Psoas muscle (tissue), 8 donors: ENCODE results near the gene HRK. TPM values are rescaled to one million over a fixed set of nuclear protein-coding genes. Genes with fewer than 3 reads are reported as not detected.

Experiments used
- ATAC-seq, 4 donors: fragments of 200-7000 bp; cut with Tn5 transposase; one replicate each; pipeline ENCODE4 v1.9.1; 2020; ENCODE audit warnings: moderate library complexity in 3 of 4, mild to moderate bottlenecking in 2 of 4
- DNase-seq, 2 donors: peaks; one replicate each; pipeline ENCODE4 v3.0.0-alpha.2; 2020
- H3K27ac ChIP-seq: fragments of 200-600 bp; one replicate; pipeline ENCODE4 v1.8.0; 2022
- H3K27me3 ChIP-seq, 3 donors: fragments of 200-600 bp in 1 of 3; one replicate each; pipeline versions ENCODE4 v1.6.1 to v1.8.0; 2013 to 2022; ENCODE audit warnings: low read length in 2 of 3, mild to moderate bottlenecking in 2 of 3, moderate library complexity in 1 of 3; ENCODE audit not compliant: insufficient read depth in 3 of 3
- H3K36me3 ChIP-seq, 2 donors: fragments of 200-600 bp in 1 of 2; one replicate each; pipeline versions ENCODE4 v1.6.1 to v1.8.0; 2013 to 2022; ENCODE audit warnings: low read depth in 1 of 2, mild to moderate bottlenecking in 1 of 2, moderate library complexity in 1 of 2; ENCODE audit not compliant: insufficient read depth in 1 of 2
- H3K4me1 ChIP-seq: fragments of 200-600 bp; one replicate; pipeline ENCODE4 v1.8.0; 2022
- H3K4me3 ChIP-seq: fragments of 200-600 bp; one replicate; pipeline ENCODE4 v1.8.0; 2022; ENCODE audit warnings: mild to moderate bottlenecking
- H3K9me3 ChIP-seq: fragments of 200-600 bp; one replicate; pipeline ENCODE4 v1.8.0; 2022
- CTCF ChIP-seq: fragments of 200-600 bp; IDR thresholded peaks from one replicate; pipeline ENCODE4 v1.8.0; 2022; ENCODE audit warnings: antibody characterized with exemption
- WGBS, 3 donors: extraction: QIAGEN DNeasy Blood & Tissue Kit; methylation state at CpG; one replicate each; pipeline versions ENCODE4 v1.1.6 to v1.1.7; 2013; 5-methylcytosine and 5-hydroxymethylcytosine counted together
- intact Hi-C, 2 donors: fragments of 100-400 bp; cut with DNase I; formaldehyde crosslinking; loops; one replicate each; pipeline versions ENCODE4 v1.11.0 to v1.14.2; 2022
- polyA plus RNA-seq, 3 donors: library from polyadenylated mRNA; stranded (reverse); fragments of 200-250 nt; gene quantifications; one replicate each; pipeline ENCODE4 v1.2.3, GENCODE V29; 2013
- total RNA-seq, 4 donors: library from RNA; stranded (reverse); fragmentation: NEBNext Ultra II Directional in 2 of 4; extraction: Animal tissue kit (Norgen Biotek cat#: 25700) in 2 of 4; gene quantifications; one replicate each; pipeline versions ENCODE4 v1.2.1 to v1.2.4, GENCODE V29; 2021 to 2023
- donor health status: healthy with polysubstance abuse.
- donor health status: DM: no; HTN: no; CAD: no; lungs with moderate emphysema.
- donor health status: Bipolar disorder and iron deficiency.
- donor health status: healthy.
- donor health status: DM: yes; HTN: yes; CAD: no.
- donor health status: DM: no; HTN: no; CAD: no.
- donor health status: DM: no; HTN: no; CAD: no.
- donor health status: DM: yes; HTN: yes; CAD: no.

The HRK gene
- total and polyA plus RNA-seq, 7 donors, result under 0.01 to 0.60 (median 0.01) TPM; not detected in 2

DNA sequence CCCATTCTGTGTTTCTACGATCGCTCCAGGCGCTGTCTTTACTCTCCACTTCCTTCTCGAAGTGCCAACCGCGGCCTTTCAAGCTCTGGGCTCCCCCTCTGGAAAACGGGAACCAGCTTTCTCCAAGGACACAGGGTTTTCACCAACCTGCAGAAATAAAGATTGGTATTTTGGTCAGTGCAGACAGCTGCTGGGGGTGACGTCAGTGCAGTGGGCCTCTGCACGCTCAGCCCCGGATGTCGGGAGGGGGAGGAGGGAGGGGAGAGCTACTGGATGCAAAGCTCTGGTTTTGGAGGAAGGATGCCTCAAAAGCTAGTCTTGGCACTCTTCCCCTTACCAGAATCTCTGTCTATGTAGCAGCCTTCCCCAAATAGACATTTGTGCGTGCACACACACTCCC lies 19.9 kb downstream of the HRK start:
- ATAC-seq (no peak), DNase-seq (peak; percentile 40 to 64)
- TF ChIP-seq CTCF, result no peak
- Histone ChIP-seq H3K4me1 (no peaks in the 10 kb centered on the region), H3K4me3 (no peak overlapping the region), H3K27me3 (peaks cover 0 to 5% (median 4%) of the 10 kb centered on the region in 3 donors), H3K9me3 (no peaks in the 10 kb centered on the region), H3K36me3 (no peaks in the 10 kb centered on the region), H3K27ac (no peak overlapping the region)
- 16 to 19% (median 17%) methylated on average over 11 to 12 of the region's 12 CpGs for WGBS, 3 donors
- intact Hi-C loops, result no loop called here

- no peaks in the 10 kb centered on the region for H3K9me3 ChIP-seq
- DNase-seq, result no peak
- H3K27ac ChIP-seq, result no peak overlapping the region
- no peaks in the 10 kb centered on the region for H3K4me1 ChIP-seq
- peaks cover 0 to 5% (median 5%) of the 10 kb centered on the region in 3 donors for H3K27me3 ChIP-seq
- WGBS, 3 donors, result 45 to 52% (median 51%) methylated on average over 3 of the region's 3 CpGs
- no peak for TF ChIP-seq CTCF
- H3K36me3 ChIP-seq, result no peaks in the 10 kb centered on the region
- intact Hi-C loops, result no loop called here
- ATAC-seq, result no peak
- H3K4me3 ChIP-seq, result peak overlapping the region; percentile 30
These were observed 21.0 kb downstream of the HRK start for GRCh38 chr12:116860263-116860662.

GRCh38 chr12:116859079-116859478 lies 22.2 kb downstream of the HRK start:
- peaks cover 0 to 9% (median 5%) of the 10 kb centered on the region in 3 donors for H3K27me3 ChIP-seq
- H3K4me3 ChIP-seq, result no peak overlapping the region
- no peak for TF ChIP-seq CTCF

GRCh38 chr12:116856729-116857128 lies 24.5 kb downstream of the HRK start:
- WGBS, 3 donors, result 85 to 87% (median 85%) methylated on average over 11 of the region's 11 CpGs
- H3K4me1 ChIP-seq, result no peaks in the 10 kb centered on the region
- no peaks in the 10 kb centered on the region for H3K9me3 ChIP-seq
- intact Hi-C loops, result no loop called here
- no peak for DNase-seq
- H3K4me3 ChIP-seq, result no peak overlapping the region
- H3K27me3 ChIP-seq, result peaks cover 0 to 18% (median 5%) of the 10 kb centered on the region in 3 donors
- no peak for TF ChIP-seq CTCF
- ATAC-seq, result no peak
- no peak overlapping the region for H3K27ac ChIP-seq
- H3K36me3 ChIP-seq, result no peaks in the 10 kb centered on the region

More at GRCh38 chr12:116859079-116859478, 22.2 kb downstream of the HRK start:
- Histone ChIP-seq H3K9me3 (no peaks in the 10 kb centered on the region), H3K4me1 (no peaks in the 10 kb centered on the region), H3K36me3 (no peaks in the 10 kb centered on the region), H3K27ac (no peak overlapping the region)
- DNase-seq, result no peak
- WGBS, 3 donors, result 24 to 35% (median 29%) methylated on average over 5 of the region's 5 CpGs
- intact Hi-C loops, result no loop called here
- ATAC-seq, result no peak
